Naive thymus-derived CD4-positive, alpha-beta T cell (primary cell): ENCODE measurements around the gene C1orf174. TPM values are rescaled to one million over a fixed set of nuclear protein-coding genes. Genes with fewer than 3 reads are reported as not detected.

ENCODE experiments used
- ATAC-seq: fragments of 150-1000 bp; cut with Tn5 transposase; 2 replicates; pipeline ENCODE4 v1.10.0; 2021; ENCODE audit warnings: mild to moderate bottlenecking, moderate library complexity
- CTCF ChIA-PET: fragments of 350-600 bp; sonication (Branson Sonifier 250); formaldehyde crosslinking; loops from one replicate; lab custom pipeline; 2021; ENCODE audit warnings: antibody characterized with exemption; lab: Charles Lee
- POLR2A ChIA-PET: fragments of 350-600 bp; sonication (Branson Sonifier 250); formaldehyde crosslinking; loops from one replicate; lab custom pipeline; 2021; ENCODE audit warnings: antibody characterized with exemption, inconsistent platforms; lab: Charles Lee
- DNase-seq, 9 donors: peaks; one replicate each; pipeline versions ENCODE4 v3.0.0 to v3.0.0-alpha.2; 2020 to 2022; ENCODE audit warnings: mixed read lengths in 1 of 9
- H3K27ac ChIP-seq: one replicate; pipeline ENCODE4 v1.7.0; 2013; ENCODE audit warnings: mild to moderate bottlenecking, low read depth, low read length, moderate library complexity
- H3K27me3 ChIP-seq, 2 donors: one replicate each; pipeline ENCODE4 v1.7.0; 2013; ENCODE audit warnings: low read length in 2 of 2, mild to moderate bottlenecking in 2 of 2, moderate library complexity in 2 of 2; ENCODE audit not compliant: control insufficient read depth in 2 of 2, insufficient read depth in 2 of 2
- H3K36me3 ChIP-seq, 3 experiments: 1 replicate in 2 of 3; 2 replicates in 1 of 3; pipeline ENCODE4 v1.7.0; 2013; ENCODE audit warnings: low read length in 3 of 3, mild to moderate bottlenecking in 3 of 3, moderate library complexity in 1 of 3; ENCODE audit not compliant: insufficient read depth in 3 of 3, control insufficient read depth in 2 of 3
- H3K4me1 ChIP-seq, 2 donors: one replicate each; pipeline ENCODE4 v1.7.0; 2013; ENCODE audit warnings: low read length in 2 of 2, mild to moderate bottlenecking in 2 of 2, moderate library complexity in 1 of 2; ENCODE audit not compliant: control insufficient read depth in 2 of 2, insufficient read depth in 2 of 2
- H3K4me3 ChIP-seq: 2 replicates; pipeline ENCODE4 v1.7.0; 2013; ENCODE audit warnings: mild to moderate bottlenecking, low read length
- H3K9me3 ChIP-seq, 3 experiments: 1 replicate in 2 of 3; 2 replicates in 1 of 3; pipeline ENCODE4 v1.7.0; 2013; ENCODE audit warnings: low read length in 3 of 3; ENCODE audit not compliant: control insufficient read depth in 2 of 3
- H3K27ac Mint-ChIP-seq, 9 donors: one replicate each; pipeline ENCODE4 v1.8.0; 2020 to 2022; ENCODE audit warnings: mixed read lengths in 9 of 9, mild to moderate bottlenecking in 8 of 9, moderate library complexity in 5 of 9, inconsistent platforms in 2 of 9
- H3K27me3 Mint-ChIP-seq, 5 donors: one replicate each; pipeline ENCODE4 v1.8.0; 2021 to 2022; ENCODE audit warnings: mixed read lengths in 5 of 5, mild to moderate bottlenecking in 1 of 5
- H3K36me3 Mint-ChIP-seq, 5 donors: one replicate each; pipeline ENCODE4 v1.8.0; 2020 to 2022; ENCODE audit warnings: mixed read lengths in 5 of 5, mild to moderate bottlenecking in 3 of 5, inconsistent platforms in 1 of 5
- H3K4me1 Mint-ChIP-seq, 7 donors: one replicate each; pipeline ENCODE4 v1.8.0; 2020 to 2022; ENCODE audit warnings: mixed read lengths in 7 of 7, mild to moderate bottlenecking in 3 of 7, inconsistent platforms in 1 of 7
- H3K4me3 Mint-ChIP-seq, 10 donors: one replicate each; pipeline ENCODE4 v1.8.0; 2020 to 2022; ENCODE audit warnings: mild to moderate bottlenecking in 10 of 10, mixed read lengths in 10 of 10, moderate library complexity in 6 of 10, inconsistent platforms in 2 of 10
- H3K9me3 Mint-ChIP-seq, 11 donors: one replicate each; pipeline ENCODE4 v1.8.0; 2020 to 2022; ENCODE audit warnings: mixed read lengths in 11 of 11, mild to moderate bottlenecking in 4 of 11, inconsistent platforms in 1 of 11, moderate library complexity in 1 of 11
- intact Hi-C, 2 donors: fragments of 100-400 bp; cut with micrococcal nuclease; formaldehyde crosslinking; loops; one replicate each; pipeline ENCODE4 v1.15.1; 2023
- polyA plus RNA-seq, 2 donors: library from polyadenylated mRNA; unstranded; fragments of 300-500 nt; fragmentation: Illumina TruSeq; gene quantifications; one replicate each; pipeline ENCODE4 v1.2.3, GENCODE V29; 2021
- total RNA-seq, 6 experiments: library from RNA in 5 of 6; stranded (reverse) in 5 of 6; gene quantifications; 1 replicate in 5 of 6; 2 replicates in 1 of 6; pipeline ENCODE4 v1.2.3 and lab custom pipeline; 2021 to 2026

The C1orf174 gene
- total and polyA plus RNA-seq, 7 experiments from 2014 or later: 17.0 to 34.7 (median 27.1) TPM

DNA sequence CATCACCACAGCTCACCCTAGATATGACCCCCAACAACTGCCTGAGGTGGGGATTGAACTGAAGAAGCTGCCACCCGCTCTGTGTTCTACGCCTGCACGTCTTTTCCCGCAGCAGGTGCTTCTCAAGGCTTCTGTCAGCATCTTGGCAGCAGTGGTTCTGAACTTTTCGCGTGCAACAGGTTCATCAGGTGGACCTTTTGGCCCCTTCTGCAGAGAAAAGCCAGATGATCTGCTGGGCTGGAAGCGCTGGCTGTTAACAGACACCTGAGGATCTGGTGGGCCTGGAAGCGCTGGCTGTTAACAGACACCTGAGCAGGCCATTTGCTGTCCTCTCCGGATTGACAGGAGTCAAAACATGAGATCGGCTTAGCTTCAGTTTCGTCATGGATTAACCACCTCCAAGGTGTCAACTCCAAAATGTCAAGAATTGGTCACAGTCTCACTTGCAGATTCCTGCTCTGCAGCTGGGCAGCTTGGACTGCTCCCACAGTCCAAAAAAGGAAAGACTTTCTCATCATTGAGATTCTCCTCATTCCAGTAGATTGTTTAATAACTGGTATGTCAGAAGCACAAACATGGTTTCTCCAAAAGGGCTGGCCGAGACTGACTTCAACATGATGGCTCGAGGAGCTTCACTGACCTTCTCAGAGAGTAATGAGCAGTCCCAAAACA is 4.7 kb downstream of the C1orf174 start:
- no peak overlapping the region for H3K4me3 ChIP-seq
- H3K27ac Mint-ChIP-seq: no peak overlapping the region
- peaks cover 13 to 41% (median 30%) of the 10 kb centered on the region in 7 donors for H3K4me1 Mint-ChIP-seq
- H3K27me3 ChIP-seq: no peaks in the 10 kb centered on the region
- H3K27me3 Mint-ChIP-seq: no peaks in the 10 kb centered on the region
- peaks cover 0 to 21% (median 9%) of the 10 kb centered on the region in 11 donors for H3K9me3 Mint-ChIP-seq
- peaks cover 0 to 34% (median 0%) of the 10 kb centered on the region in 3 experiments for H3K36me3 ChIP-seq
- peaks cover 0 to 7% (median 7%) of the 10 kb centered on the region in 3 experiments for H3K9me3 ChIP-seq
- ATAC-seq: no peak
- peaks cover 5 to 29% (median 20%) of the 10 kb centered on the region in 5 donors for H3K36me3 Mint-ChIP-seq
- peaks cover 6 to 16% of the 10 kb centered on the region in 2 donors for H3K4me1 ChIP-seq
- intact Hi-C loops: no loop called here
- no peak overlapping the region for H3K4me3 Mint-ChIP-seq
- ChIA-PET POLR2A (interaction anchor here (1.4 kb wide), 1 partner anchor 9 kb away, joined by 5 read pairs; no protein-coding TSS in a partner anchor), CTCF (no interaction called here)
- no peak for DNase-seq
- no peak overlapping the region for H3K27ac ChIP-seq

DNA sequence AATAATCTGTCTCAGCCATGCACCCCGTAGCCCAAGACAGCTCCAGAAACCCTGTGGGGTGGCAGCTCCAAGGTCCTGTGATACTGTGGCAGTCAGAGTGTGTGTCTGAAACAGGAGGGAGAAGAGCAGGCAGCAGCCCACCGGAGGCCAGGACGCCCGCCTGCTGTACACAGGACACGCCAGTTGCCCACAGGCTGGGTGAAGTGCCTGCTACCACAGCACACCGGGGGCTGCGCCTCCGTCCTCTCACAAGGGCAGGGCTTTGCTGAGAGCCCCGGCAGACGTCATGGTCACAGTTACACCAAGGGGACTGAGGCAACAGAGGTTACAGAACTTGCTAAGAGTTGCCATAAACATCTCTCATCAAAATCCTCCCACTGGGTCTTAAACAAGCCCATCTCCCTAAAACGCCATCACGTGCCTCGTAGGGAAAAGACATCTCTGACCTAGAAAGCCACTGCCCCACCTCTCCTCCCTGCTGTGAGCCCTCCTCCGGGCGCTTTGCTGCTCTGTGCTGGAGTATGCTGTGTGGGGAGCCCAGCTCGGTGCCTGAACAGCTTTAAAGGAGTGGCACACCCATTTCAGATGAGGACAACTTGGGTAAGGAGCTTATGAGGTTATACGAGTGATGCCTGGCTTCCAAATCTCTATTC is 5.3 kb downstream of the C1orf174 start:
- peaks cover 6 to 22% of the 10 kb centered on the region in 2 donors for H3K4me1 ChIP-seq
- Mint-ChIP-seq H3K9me3 (peaks cover 0 to 21% (median 9%) of the 10 kb centered on the region in 11 donors), H3K4me1 (peaks cover 19 to 39% (median 34%) of the 10 kb centered on the region in 7 donors), H3K27me3 (no peaks in the 10 kb centered on the region), H3K36me3 (peaks cover 5 to 34% (median 23%) of the 10 kb centered on the region in 5 donors), H3K27ac (no peak overlapping the region), H3K4me3 (no peak overlapping the region)
- no peak for DNase-seq
- intact Hi-C loops: no loop called here
- POLR2A ChIA-PET: interaction anchor here (1.4 kb wide), 2 partner anchors 8 kb away, joined by 5 to 6 read pairs; no protein-coding TSS in a partner anchor
- H3K9me3 ChIP-seq: peaks cover 0 to 7% (median 7%) of the 10 kb centered on the region in 3 experiments
- no peaks in the 10 kb centered on the region for H3K27me3 ChIP-seq
- H3K27ac ChIP-seq: no peak overlapping the region
- no peak overlapping the region for H3K4me3 ChIP-seq
- CTCF ChIA-PET: no interaction called here
- no peak for ATAC-seq
- H3K36me3 ChIP-seq: peaks cover 0 to 41% (median 0%) of the 10 kb centered on the region in 3 experiments

DNA sequence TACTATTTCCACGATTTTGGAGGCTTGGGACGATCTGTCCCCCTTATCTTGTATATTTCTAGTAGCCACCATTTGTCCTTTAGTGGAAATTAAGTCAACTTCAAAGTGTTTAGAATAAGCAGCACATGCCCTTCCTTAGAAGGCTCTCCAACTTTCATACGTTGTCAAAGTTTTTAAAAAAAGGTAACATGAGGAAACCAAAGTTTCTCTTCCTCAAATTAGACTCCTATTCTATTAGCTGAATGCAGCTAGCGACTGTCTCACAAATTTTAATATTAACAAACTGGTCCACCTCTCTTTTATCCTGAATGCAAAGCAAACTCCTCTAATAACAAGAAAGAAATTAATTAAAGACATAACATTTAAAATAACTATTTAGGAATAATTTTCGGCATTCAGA is 6.9 kb downstream of the C1orf174 start:
- no peaks in the 10 kb centered on the region for H3K27me3 Mint-ChIP-seq
- Histone ChIP-seq H3K27me3 (no peaks in the 10 kb centered on the region), H3K4me1 (peaks cover 0 to 29% of the 10 kb centered on the region in 2 donors), H3K9me3 (peaks cover 0 to 5% (median 5%) of the 10 kb centered on the region in 3 experiments), H3K36me3 (peaks cover 0 to 54% (median 0%) of the 10 kb centered on the region in 3 experiments), H3K27ac (no peak overlapping the region), H3K4me3 (no peak overlapping the region)
- intact Hi-C loops: no loop called here
- no peak overlapping the region for H3K4me3 Mint-ChIP-seq
- H3K9me3 Mint-ChIP-seq: peaks cover 0 to 12% (median 6%) of the 10 kb centered on the region in 11 donors
- peaks cover 5 to 42% (median 21%) of the 10 kb centered on the region in 5 donors for H3K36me3 Mint-ChIP-seq
- no peak for ATAC-seq
- POLR2A ChIA-PET: interaction anchor here (0.7 to 1.4 kb wide), 2 partner anchors 10 to 1246 kb away, joined by 4 to 6 read pairs; no protein-coding TSS in a partner anchor
- CTCF ChIA-PET: no interaction called here
- H3K27ac Mint-ChIP-seq: peak overlapping the region in 2 of 9 donors; percentile 31 to 47
- DNase-seq: no peak
- peaks cover 16 to 28% (median 24%) of the 10 kb centered on the region in 7 donors for H3K4me1 Mint-ChIP-seq

- H3K27ac ChIP-seq: no peak overlapping the region
- H3K4me1 ChIP-seq: peaks cover 0 to 29% of the 10 kb centered on the region in 2 donors
- ATAC-seq (no peak), DNase-seq (no peak)
- Mint-ChIP-seq H3K27ac (peak overlapping the region in 4 of 9 donors; percentile 24 to 56 (median 43)), H3K4me1 (peaks cover 13 to 27% (median 19%) of the 10 kb centered on the region in 7 donors), H3K9me3 (peaks cover 0 to 8% (median 4%) of the 10 kb centered on the region in 11 donors), H3K36me3 (peaks cover 5 to 46% (median 21%) of the 10 kb centered on the region in 5 donors), H3K4me3 (no peak overlapping the region), H3K27me3 (no peaks in the 10 kb centered on the region)
- ChIA-PET POLR2A (interaction anchor here (0.7 kb wide), 1 partner anchor 1246 kb away, joined by 4 read pairs; no protein-coding TSS in a partner anchor), CTCF (no interaction called here)
- H3K4me3 ChIP-seq: no peak overlapping the region
- H3K36me3 ChIP-seq: peaks cover 0 to 58% (median 0%) of the 10 kb centered on the region in 3 experiments
- H3K9me3 ChIP-seq: peaks cover 0 to under 1% (median under 1%) of the 10 kb centered on the region in 3 experiments
- intact Hi-C loops: no loop called here
- H3K27me3 ChIP-seq: no peaks in the 10 kb centered on the region
These were observed 7.3 kb downstream of the C1orf174 start for GRCh38 chr1:3892748-3893147.

- H3K27me3 Mint-ChIP-seq: no peaks in the 10 kb centered on the region
- ATAC-seq: no peak
- peaks cover 1 to 43% (median 15%) of the 10 kb centered on the region in 5 donors for H3K36me3 Mint-ChIP-seq
- H3K9me3 ChIP-seq: no peaks in the 10 kb centered on the region
- H3K36me3 ChIP-seq: peaks cover 0 to 67% (median 5%) of the 10 kb centered on the region in 3 experiments
- H3K27ac Mint-ChIP-seq: peak overlapping the region in 2 of 9 donors; percentile 1 to 25
- no peak overlapping the region for H3K4me3 ChIP-seq
- no peaks in the 10 kb centered on the region for H3K27me3 ChIP-seq
- H3K27ac ChIP-seq: no peak overlapping the region
- H3K9me3 Mint-ChIP-seq: no peaks in the 10 kb centered on the region
- no peak overlapping the region for H3K4me3 Mint-ChIP-seq
- peaks cover 2 to 24% (median 10%) of the 10 kb centered on the region in 7 donors for H3K4me1 Mint-ChIP-seq
- ChIA-PET CTCF (no interaction called here), POLR2A (interaction anchor here (1.0 to 1.3 kb wide), 2 partner anchors 8 to 12 kb away, joined by 3 to 5 read pairs; partner anchors contain the start of gene C1orf174)
- intact Hi-C loops: no loop called here
- H3K4me1 ChIP-seq: peaks cover 0 to 23% of the 10 kb centered on the region in 2 donors
- no peak for DNase-seq
These were observed 8.7 kb downstream of the C1orf174 start for GRCh38 chr1:3891329-3891865.
